Loucy (cell line): ENCODE data around the gene TCEA3.
A peak's percentile ranks its signal among the peaks of the same experiment; 100 is the strongest.

ENCODE experiments used
- H2AFZ ChIP-seq: fragments of 200-600 bp; sonication (generic); 2 replicates; pipeline ENCODE4 v1.6.0; 2016; ENCODE audit warnings: antibody characterized with exemption, mild to moderate bottlenecking, low read length, moderate library complexity
- H3F3A ChIP-seq: fragments of 200-600 bp; 2 replicates; pipeline ENCODE4 v1.6.0; 2016; ENCODE audit warnings: antibody characterized with exemption, low read depth, mild to moderate bottlenecking
- H3K27me3 ChIP-seq: fragments of 200-600 bp; sonication (generic); 2 replicates; pipeline ENCODE4 v1.6.1; 2014; ENCODE audit warnings: low read length, mild to moderate bottlenecking; ENCODE audit not compliant: insufficient read depth, poor library complexity, severe bottlenecking
- H3K36me3 ChIP-seq: fragments of 200-600 bp; sonication (generic); 2 replicates; pipeline ENCODE4 v1.6.1; 2016; ENCODE audit warnings: low read length; ENCODE audit not compliant: insufficient read depth
- H3K4me1 ChIP-seq: fragments of 200-600 bp; sonication (generic); 2 replicates; pipeline ENCODE4 v1.5.1; 2014; ENCODE audit warnings: low read length, mild to moderate bottlenecking; ENCODE audit not compliant: insufficient read depth, poor library complexity, severe bottlenecking
- H3K4me2 ChIP-seq: fragments of 200-600 bp; sonication (generic); 2 replicates; pipeline ENCODE4 v1.6.0; 2014; ENCODE audit warnings: antibody characterized with exemption, low read length, low read depth, mild to moderate bottlenecking; ENCODE audit not compliant: poor library complexity, severe bottlenecking
- H3K4me3 ChIP-seq: fragments of 200-600 bp; sonication (generic); 2 replicates; pipeline ENCODE4 v1.5.1; 2014; ENCODE audit warnings: low read length, mild to moderate bottlenecking, mixed read lengths; ENCODE audit not compliant: poor library complexity, severe bottlenecking
- H3K79me2 ChIP-seq: fragments of 200-600 bp; sonication (generic); 2 replicates; pipeline ENCODE4 v1.6.1; 2014; ENCODE audit warnings: low read length; ENCODE audit not compliant: insufficient read depth
- H3K9ac ChIP-seq: fragments of 200-600 bp; sonication (generic); 2 replicates; pipeline ENCODE4 v1.6.0; 2014; ENCODE audit warnings: mild to moderate bottlenecking, low read depth, low read length, moderate library complexity; ENCODE audit not compliant: poor library complexity, severe bottlenecking
- H3K9me2 ChIP-seq: fragments of 200-600 bp; sonication (generic); replicated peaks from 2 replicates; pipeline ENCODE4 v1.6.1; 2016; ENCODE audit warnings: low read depth, low read length, mixed read lengths
- H3K9me3 ChIP-seq: fragments of 200-600 bp; sonication (generic); 2 replicates; pipeline ENCODE4 v1.6.1; 2014; ENCODE audit warnings: mild to moderate bottlenecking, antibody characterized with exemption, low read length, low read depth; ENCODE audit not compliant: insufficient read depth
- H4K20me1 ChIP-seq: fragments of 200-600 bp; sonication (generic); 2 replicates; pipeline ENCODE4 v1.6.0; 2014; ENCODE audit warnings: antibody characterized with exemption, low read length, mild to moderate bottlenecking; ENCODE audit not compliant: insufficient read depth, poor library complexity, severe bottlenecking
- CTCF ChIP-seq: fragments of 200-600 bp; sonication (generic); conservative IDR thresholded peaks from 2 replicates; pipeline ENCODE4 v1.5.1; 2014; ENCODE audit warnings: mild to moderate bottlenecking, antibody characterized with exemption, low read length
- EZH2phosphoT487 ChIP-seq: fragments of 200-600 bp; IDR thresholded peaks from 2 replicates; pipeline ENCODE4 v1.6.1; 2018; ENCODE audit warnings: antibody characterized with exemption, mild to moderate bottlenecking, moderate library complexity, borderline replicate concordance

Gene TCEA3

GRCh38 chr1:23456226-23456625 is 31.7 kb upstream of the TCEA3 start:
- H3F3A ChIP-seq = no peaks in the 10 kb centered on the region
- no peaks in the 10 kb centered on the region for H3K27me3 ChIP-seq
- TF ChIP-seq CTCF (no peak), EZH2phosphoT487 (no peak)
- no peaks in the 10 kb centered on the region for H3K9me2 ChIP-seq
- H3K4me1 ChIP-seq = peaks cover 23% of the 10 kb centered on the region
- H4K20me1 ChIP-seq = no peaks in the 10 kb centered on the region
- no peak overlapping the region for H3K9ac ChIP-seq
- no peaks in the 10 kb centered on the region for H3K9me3 ChIP-seq
- no peak overlapping the region for H2AFZ ChIP-seq
- H3K36me3 ChIP-seq = no peaks in the 10 kb centered on the region
- H3K79me2 ChIP-seq = no peaks in the 10 kb centered on the region
- no peak overlapping the region for H3K4me2 ChIP-seq
- no peak overlapping the region for H3K4me3 ChIP-seq

DNA sequence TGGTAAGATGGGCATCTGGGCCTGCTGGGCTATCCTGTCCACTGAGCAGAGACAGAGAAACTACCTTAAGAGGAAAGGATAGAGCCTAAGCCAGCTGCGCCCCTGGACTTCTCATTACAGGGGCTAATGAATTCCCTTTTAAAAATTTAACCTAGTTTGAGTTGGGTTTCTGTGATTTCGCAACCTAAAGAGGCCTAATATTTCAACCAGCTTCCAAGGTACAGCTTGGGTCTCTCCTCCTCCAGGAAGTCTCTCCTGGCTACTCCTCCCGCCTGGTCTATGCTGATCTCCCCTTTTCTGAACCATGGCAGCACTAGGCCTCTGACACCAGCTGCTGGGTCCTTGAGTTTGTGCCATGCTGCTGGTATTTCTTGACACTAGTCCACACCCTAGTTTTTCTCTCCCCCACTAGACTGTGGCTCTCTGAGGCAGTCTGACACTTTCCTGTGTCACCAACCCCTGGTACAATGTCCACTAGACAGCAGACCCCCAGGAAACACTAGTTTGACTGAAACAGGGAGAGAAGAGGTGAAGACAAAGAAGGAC is 29.0 kb upstream of the TCEA3 start:
- Histone ChIP-seq H3K9ac (no peak overlapping the region), H3K9me2 (no peaks in the 10 kb centered on the region), H3K4me2 (no peak overlapping the region), H3K36me3 (no peaks in the 10 kb centered on the region), H3K4me3 (no peak overlapping the region), H3K79me2 (no peaks in the 10 kb centered on the region), H3K9me3 (no peaks in the 10 kb centered on the region), H2AFZ (no peak overlapping the region), H3K27me3 (no peaks in the 10 kb centered on the region), H4K20me1 (no peaks in the 10 kb centered on the region), H3K4me1 (peaks cover 29% of the 10 kb centered on the region), H3F3A (no peaks in the 10 kb centered on the region)
- no peak for TF ChIP-seq CTCF
- TF ChIP-seq EZH2phosphoT487 = no peak

DNA sequence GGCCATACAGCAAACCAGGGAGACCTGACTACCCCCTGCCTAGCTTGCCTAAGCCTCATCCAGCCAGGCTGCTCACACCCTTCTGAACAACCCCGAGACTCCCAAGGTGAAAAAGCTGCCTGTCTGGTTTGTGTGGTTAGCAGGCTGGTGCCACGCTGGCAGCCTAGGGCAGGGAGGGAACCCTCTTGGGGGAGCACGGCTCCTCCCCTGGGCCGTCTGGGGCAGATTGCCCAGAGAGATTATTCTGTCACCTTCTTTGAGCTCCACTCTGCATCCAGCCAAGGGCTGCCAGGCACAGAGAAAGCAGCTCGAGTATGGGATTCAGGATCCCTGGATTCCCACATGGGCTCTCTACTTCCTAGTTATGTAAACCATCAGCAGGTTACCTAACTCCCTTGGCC is 27.5 kb upstream of the TCEA3 start:
- TF ChIP-seq CTCF (no peak), EZH2phosphoT487 (no peak)
- Histone ChIP-seq H3K79me2 (no peaks in the 10 kb centered on the region), H3K9me3 (no peaks in the 10 kb centered on the region), H2AFZ (no peak overlapping the region; the same call in 1 of the 2 replicates), H3K4me2 (peak overlapping the region; percentile 65), H3K36me3 (no peaks in the 10 kb centered on the region), H3K9ac (peak overlapping the region; percentile 14), H4K20me1 (no peaks in the 10 kb centered on the region), H3K9me2 (no peaks in the 10 kb centered on the region), H3F3A (no peaks in the 10 kb centered on the region), H3K4me3 (peak overlapping the region; percentile 12), H3K4me1 (peaks cover 29% of the 10 kb centered on the region), H3K27me3 (no peaks in the 10 kb centered on the region)
